Stimulated activated CD4-positive, alpha-beta T cell treated with anti-CD3 and anti-CD28 coated beads, Interleukin-15, amount 100 ng/mL, for 1 hour (primary cell): Measurements from ENCODE around the gene SLCO3A1.

Experiments used
- DNase-seq, 2 donors: peaks; one replicate each; pipeline ENCODE4 v3.0.0-alpha.2; 2020; ENCODE audit warnings: low read depth in 1 of 2, low spot score in 1 of 2

The SLCO3A1 gene

GRCh38 chr15:91860498-91860897 lies 7.0 kb downstream of the SLCO3A1 start:
- no peak for DNase-seq

GRCh38 chr15:91861223-91861622 lies 7.7 kb downstream of the SLCO3A1 start:
- DNase-seq: no peak

- DNase-seq: no peak
Measured at GRCh38 chr15:91862891-91863504, 9.5 kb downstream of the SLCO3A1 start.

GRCh38 chr15:91863621-91864255 lies 10.2 kb downstream of the SLCO3A1 start:
- no peak for DNase-seq

- DNase-seq: no peak
Measured at GRCh38 chr15:91864664-91865063, 11.2 kb downstream of the SLCO3A1 start.

GRCh38 chr15:91865486-91865885 lies 12.0 kb downstream of the SLCO3A1 start:
- DNase-seq: no peak

- no peak for DNase-seq
Measured at GRCh38 chr15:91865950-91866349, 12.4 kb downstream of the SLCO3A1 start.

GRCh38 chr15:91866371-91866905 lies 12.9 kb downstream of the SLCO3A1 start:
- DNase-seq: no peak

- no peak for DNase-seq
Measured at GRCh38 chr15:91866971-91867372, 13.5 kb downstream of the SLCO3A1 start.

- no peak for DNase-seq
Measured at GRCh38 chr15:91867581-91868026, 14.1 kb downstream of the SLCO3A1 start.

GRCh38 chr15:91870876-91871537 lies 17.5 kb downstream of the SLCO3A1 start:
- no peak for DNase-seq

GRCh38 chr15:91871837-91872236 lies 18.3 kb downstream of the SLCO3A1 start:
- no peak for DNase-seq

GRCh38 chr15:91872356-91873137 lies 19.0 kb downstream of the SLCO3A1 start:
- no peak for DNase-seq

GRCh38 chr15:91873138-91873536 lies 19.6 kb downstream of the SLCO3A1 start:
- DNase-seq: no peak

GRCh38 chr15:91874171-91874570 lies 20.7 kb downstream of the SLCO3A1 start:
- no peak for DNase-seq

GRCh38 chr15:91874992-91875660 lies 21.6 kb downstream of the SLCO3A1 start:
- DNase-seq: no peak

GRCh38 chr15:91876187-91876586 lies 22.7 kb downstream of the SLCO3A1 start:
- DNase-seq: no peak

- DNase-seq: no peak
Measured at GRCh38 chr15:91878319-91878870, 24.9 kb downstream of the SLCO3A1 start.

- no peak for DNase-seq
Measured at GRCh38 chr15:91879158-91879557, 25.6 kb downstream of the SLCO3A1 start.

- DNase-seq: no peak
Measured at GRCh38 chr15:91880373-91880772, 26.9 kb downstream of the SLCO3A1 start.
